GM19438 (cell line): ENCODE data around the gene RAB29.
"Not testable (repeated sequence)": the region's sequence is repeated elsewhere in the genome, so short reads cannot be mapped to it uniquely, and the experiment has no call there.

Source experiments
- ATAC-seq: cut with Tn5 transposase; IDR thresholded peaks from one replicate; pipeline ENCODE4 v1.9.1; 2021; ENCODE audit warnings: low read depth; ENCODE audit not compliant: unreplicated experiment

RAB29 gene

DNA sequence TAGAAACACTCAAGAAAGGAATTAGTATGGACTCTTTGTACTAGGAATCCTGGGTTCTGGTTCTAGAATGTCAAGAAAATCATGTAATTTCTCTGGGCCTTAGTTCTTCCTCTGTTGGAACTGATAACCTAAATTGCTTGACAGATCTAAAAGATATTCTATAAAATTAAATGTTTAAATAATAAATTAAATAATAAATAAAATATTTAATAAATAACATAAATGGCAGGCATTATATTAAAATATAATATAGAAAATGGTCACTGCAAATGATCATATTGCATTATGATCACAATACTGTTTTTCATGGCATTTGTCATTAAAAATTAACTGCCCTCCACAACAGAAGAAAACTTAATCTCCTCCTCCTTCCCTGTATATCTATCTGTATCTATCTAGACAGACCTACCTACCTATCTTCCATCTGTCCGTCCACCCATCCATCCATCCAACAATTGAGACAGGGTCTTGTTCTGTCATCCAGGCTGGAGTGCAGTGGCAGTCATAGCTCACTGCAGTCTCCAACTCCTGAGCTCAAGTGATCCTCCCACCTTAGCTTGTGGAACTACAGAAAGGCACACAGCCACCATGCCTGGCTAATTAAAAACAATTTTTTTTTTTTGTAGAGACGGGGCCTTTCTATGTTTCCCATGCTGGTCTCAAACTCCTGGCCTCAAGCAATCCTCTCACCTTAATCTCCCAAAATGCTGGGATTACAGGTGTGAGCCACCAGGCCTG is 41.7 kb downstream of the RAB29 start:
- no peak for ATAC-seq

DNA sequence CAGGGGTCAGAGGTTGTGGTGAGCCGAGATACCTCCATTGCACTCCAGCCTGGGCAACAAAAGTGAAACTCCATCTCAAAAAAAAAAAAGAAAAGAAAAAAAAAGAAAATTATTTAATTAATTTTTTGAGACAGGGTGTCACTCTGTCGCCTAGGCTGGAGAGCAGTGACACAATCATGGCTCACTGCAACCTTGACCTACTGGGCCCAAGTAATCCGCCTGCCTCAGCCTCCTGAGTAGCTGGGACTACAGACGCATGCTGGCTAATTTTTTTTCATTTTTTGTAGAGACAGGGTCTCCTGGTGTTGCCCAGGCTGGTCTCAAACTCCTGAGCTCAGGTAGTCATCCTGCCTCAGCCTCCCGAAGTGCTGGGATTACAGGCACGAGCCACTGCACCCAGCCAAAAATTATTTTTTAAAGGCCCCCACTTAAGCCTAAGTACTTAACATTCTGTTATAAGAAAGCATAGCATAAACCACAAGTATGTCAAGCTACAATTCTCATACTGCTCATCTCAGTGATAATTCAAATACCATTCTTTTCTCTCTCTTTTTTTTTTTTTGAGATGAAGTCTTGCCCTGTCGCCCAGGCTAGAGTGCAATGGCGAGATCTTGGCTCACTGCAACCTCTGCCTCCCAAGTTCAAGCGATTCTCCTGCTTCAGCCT is 45.2 kb downstream of the RAB29 start:
- ATAC-seq, result no peak

- no peak for ATAC-seq
These were observed 48.6 kb downstream of the RAB29 start for GRCh38 chr1:205726619-205727125.

DNA sequence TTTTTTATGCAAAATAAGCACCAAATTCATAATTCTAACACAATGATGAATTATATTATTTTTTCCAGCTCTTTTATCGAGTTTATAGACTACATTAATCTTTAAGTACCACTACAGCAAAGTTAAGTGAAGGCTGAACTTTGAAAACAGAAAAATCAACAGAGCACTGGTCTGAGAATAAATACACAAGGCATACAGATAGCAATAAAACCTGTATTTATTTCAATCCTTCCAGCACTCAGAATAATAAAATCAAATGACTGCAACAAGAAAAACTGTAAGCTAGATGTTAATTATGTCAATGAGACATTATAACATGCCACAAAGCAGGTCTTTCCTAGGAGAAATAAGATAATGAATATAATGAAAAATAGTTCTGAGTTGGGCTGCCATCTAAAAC is 49.8 kb downstream of the RAB29 start:
- no peak for ATAC-seq

GRCh38 chr1:205720740-205721139 is 54.5 kb downstream of the RAB29 start:
- not testable (repeated sequence) for ATAC-seq

DNA sequence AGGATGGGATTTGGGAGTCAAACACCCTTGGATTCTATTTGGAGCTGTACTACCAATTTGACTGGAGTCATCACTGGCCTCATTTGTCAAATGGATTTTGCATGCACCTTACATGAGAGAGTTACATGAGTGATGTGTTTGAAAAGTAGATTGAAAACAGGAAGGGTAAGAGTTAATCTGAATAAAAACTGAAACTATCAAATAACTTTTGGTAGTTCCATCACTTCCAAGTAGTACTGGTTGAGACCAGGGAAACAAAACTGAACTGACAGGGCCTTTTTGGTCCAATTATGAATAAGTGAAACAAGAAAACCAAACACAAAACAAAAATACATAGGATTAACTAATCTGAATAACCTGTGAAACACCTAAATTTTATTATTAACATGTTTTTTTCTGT is 55.5 kb downstream of the RAB29 start:
- ATAC-seq, result no peak

DNA sequence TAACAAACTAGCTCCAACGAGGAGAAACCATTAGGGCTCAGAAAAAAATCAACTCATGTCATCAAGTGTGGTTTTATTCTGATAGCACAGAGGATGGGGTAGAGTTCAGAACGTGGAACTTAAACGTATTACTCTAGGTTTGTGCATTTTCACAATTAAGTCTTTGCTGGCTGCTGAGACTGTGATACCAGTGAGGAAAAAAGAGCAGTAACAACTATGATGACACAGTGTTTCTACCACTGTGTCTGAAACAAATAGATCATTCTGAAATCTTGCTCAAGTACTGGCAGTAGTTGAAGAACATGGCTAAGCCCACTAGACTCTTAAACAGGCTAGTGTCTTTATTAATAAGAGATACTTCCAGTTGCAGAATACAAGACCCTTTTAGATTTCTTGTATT is 56.3 kb downstream of the RAB29 start:
- no peak for ATAC-seq
